GM12878 (cell line): Measurements from ENCODE around the gene NXNL1. TPM values are rescaled to one million over a fixed set of nuclear protein-coding genes. Genes with fewer than 3 reads are reported as not detected.

Source experiments
- BACH1 ChIP-seq: fragments of 450-650 bp; IDR thresholded peaks from 2 replicates; pipeline ENCODE4 v1.6.1; 2017; ENCODE audit warnings: mild to moderate bottlenecking, borderline replicate concordance
- BCL11A ChIP-seq: IDR thresholded peaks from 2 replicates; pipeline ENCODE4 v1.6.1; 2011; ENCODE audit warnings: low read depth, low read length
- EED ChIP-seq: sonication (generic); IDR thresholded peaks from 2 replicates; pipeline ENCODE4 v1.6.1; 2016; ENCODE audit warnings: antibody characterized with exemption, low read depth
- ETV6 ChIP-seq, 2 experiments: fragments of 450-650 bp in 1 of 2; IDR thresholded peaks in 1 of 2; conservative IDR thresholded peaks in 1 of 2; 2 replicates each; pipeline ENCODE4 v1.6.1; 2014; ENCODE audit warnings: antibody characterized with exemption in 1 of 2, borderline replicate concordance in 1 of 2, low read depth in 1 of 2, mild to moderate bottlenecking in 1 of 2, moderate library complexity in 1 of 2
- EZH2 ChIP-seq: IDR thresholded peaks from 2 replicates; pipeline ENCODE4 v1.6.1; 2012; ENCODE audit warnings: low read depth, mild to moderate bottlenecking, control low read depth, inconsistent platforms, low read length, borderline replicate concordance; ENCODE audit not compliant: control insufficient read depth
- JUNB ChIP-seq: IDR thresholded peaks from 2 replicates; pipeline ENCODE4 v1.6.1; 2016; ENCODE audit warnings: antibody characterized with exemption, mild to moderate bottlenecking
- LARP7 ChIP-seq: fragments of 450-650 bp; IDR thresholded peaks from 2 replicates; pipeline ENCODE4 v1.6.1; 2017; ENCODE audit warnings: mild to moderate bottlenecking
- MTA3 ChIP-seq: IDR thresholded peaks from 2 replicates; pipeline ENCODE4 v1.6.1; 2012; ENCODE audit warnings: low read length, inconsistent platforms, borderline replicate concordance
- MYB ChIP-seq: fragments of 150-350 bp; IDR thresholded peaks from 2 replicates; pipeline ENCODE4 v1.6.1; 2014; ENCODE audit warnings: mild to moderate bottlenecking, low read depth, low read length, borderline replicate concordance
- NR2F1 ChIP-seq: fragments of 450-650 bp; conservative IDR thresholded peaks from 2 replicates; pipeline ENCODE4 v1.6.1; 2017; ENCODE audit warnings: mild to moderate bottlenecking
- REST ChIP-seq: IDR thresholded peaks from 2 replicates; pipeline ENCODE4 v1.6.1; 2012; ENCODE audit warnings: mild to moderate bottlenecking, low read depth, low read length
- SMAD5 ChIP-seq: IDR thresholded peaks from 2 replicates; pipeline ENCODE4 v1.6.1; 2016; ENCODE audit warnings: antibody characterized with exemption, low read depth
- SPI1 ChIP-seq: IDR thresholded peaks from 2 replicates; pipeline ENCODE4 v1.6.1; 2011; ENCODE audit warnings: low read depth, mild to moderate bottlenecking, low read length, moderate library complexity, borderline replicate concordance; ENCODE audit not compliant: insufficient read depth
- TCF3 ChIP-seq: IDR thresholded peaks from 2 replicates; pipeline ENCODE4 v1.6.1; 2012; ENCODE audit warnings: low read depth, mild to moderate bottlenecking, low read length, borderline replicate concordance; ENCODE audit not compliant: insufficient read depth
- ZNF622 ChIP-seq: fragments of 450-650 bp; IDR thresholded peaks from 2 replicates; pipeline ENCODE4 v1.6.1; 2017; ENCODE audit warnings: mild to moderate bottlenecking, inconsistent platforms
- polyA plus RNA-seq, 11 experiments: library from polyadenylated mRNA; depleted of rRNA in 4 of 11; unstranded in 6 of 11; stranded (reverse) in 5 of 11; fragments of >200 nt; fragmentation: Nextera tagmentation in 4 of 11; fragmentation: Illumina TruSeq in 1 of 11; extraction: Ambion mirVana in 4 of 11; extraction: Trizol in 1 of 11; gene quantifications; 1 replicate in 1 of 11; 2 replicates in 10 of 11; pipeline versions ENCODE4 v1.2.1 to v1.2.3, GENCODE V29; 2011 to 2016; ENCODE audit warnings: inconsistent platforms in 2 of 11, missing spikeins in 2 of 11, low read depth in 1 of 11
- total RNA-seq, 4 experiments: library from RNA; depleted of rRNA in 3 of 4; stranded (reverse); fragments of >200 nt in 3 of 4; fragmentation: Illumina TruSeq in 1 of 4; extraction: Trizol in 1 of 4; gene quantifications; 2 replicates each; pipeline versions ENCODE4 v1.2.1 to v1.2.3, GENCODE V29; 2013 to 2021
- TF ChIP-seq, protein P1 (sequence below): fragments of 450-650 bp; IDR thresholded peaks from 2 replicates; pipeline ENCODE4 v1.6.1; 2017; ENCODE audit warnings: low read depth, mild to moderate bottlenecking, moderate library complexity
- TF ChIP-seq, protein P2 (sequence below): fragments of 150-350 bp; IDR thresholded peaks from 2 replicates; pipeline ENCODE4 v1.6.1; 2014; ENCODE audit warnings: mild to moderate bottlenecking, low read depth, low read length
- TF ChIP-seq, protein P3 (sequence below): fragments of 450-650 bp; IDR thresholded peaks from 2 replicates; pipeline ENCODE4 v1.6.1; 2017; ENCODE audit warnings: mild to moderate bottlenecking, low read depth, inconsistent platforms; ENCODE audit not compliant: poor library complexity, severe bottlenecking
- TF ChIP-seq, protein P4 (sequence below): IDR thresholded peaks from 2 replicates; pipeline ENCODE4 v1.6.1; 2011; ENCODE audit warnings: mild to moderate bottlenecking, low read depth, low read length, moderate library complexity; ENCODE audit not compliant: insufficient replicate concordance

The NXNL1 gene
- total and polyA plus RNA-seq, 10 of the 15 experiments (the other 5 are each of a cell fraction or from before 2014, with no cell fraction given), result not detected

GRCh38 chr19:17419621-17420474 lies 40.9 kb downstream of the NXNL1 start, which contains the start of gene MVB12A (continued):
- TF ChIP-seq BACH1 (no peak), MTA3 (no peak), MYB (no peak), ZNF622 (no peak), EZH2 (no peak), JUNB (no peak), BCL11A (no peak), ETV6 (conservative IDR thresholded peaks at IDR 0.05 in 1 of 2, IDR thresholded peaks at IDR 0.05 in 1 of 2; ENCODE audit: borderline replicate concordance in 1 of 2, low read depth in 1 of 2) (0 out of 4 replicates have a peak, but pooled peaks of 1 of the 2 experiments have one; percentile 29), REST (no peak), SPI1 (no peak), SMAD5 (no peak), TCF3 (no peak), NR2F1 (no peak), LARP7 (0 out of 2 replicates have a peak, but pooled peaks have one; percentile 27), EED (peak; percentile 56; the same call in 1 of the 2 replicates)
- TF ChIP-seq, protein P1, sequence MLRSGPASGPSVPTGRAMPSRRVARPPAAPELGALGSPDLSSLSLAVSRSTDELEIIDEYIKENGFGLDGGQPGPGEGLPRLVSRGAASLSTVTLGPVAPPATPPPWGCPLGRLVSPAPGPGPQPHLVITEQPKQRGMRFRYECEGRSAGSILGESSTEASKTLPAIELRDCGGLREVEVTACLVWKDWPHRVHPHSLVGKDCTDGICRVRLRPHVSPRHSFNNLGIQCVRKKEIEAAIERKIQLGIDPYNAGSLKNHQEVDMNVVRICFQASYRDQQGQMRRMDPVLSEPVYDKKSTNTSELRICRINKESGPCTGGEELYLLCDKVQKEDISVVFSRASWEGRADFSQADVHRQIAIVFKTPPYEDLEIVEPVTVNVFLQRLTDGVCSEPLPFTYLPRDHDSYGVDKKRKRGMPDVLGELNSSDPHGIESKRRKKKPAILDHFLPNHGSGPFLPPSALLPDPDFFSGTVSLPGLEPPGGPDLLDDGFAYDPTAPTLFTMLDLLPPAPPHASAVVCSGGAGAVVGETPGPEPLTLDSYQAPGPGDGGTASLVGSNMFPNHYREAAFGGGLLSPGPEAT, result peak; percentile 65
- TF ChIP-seq, protein P2, sequence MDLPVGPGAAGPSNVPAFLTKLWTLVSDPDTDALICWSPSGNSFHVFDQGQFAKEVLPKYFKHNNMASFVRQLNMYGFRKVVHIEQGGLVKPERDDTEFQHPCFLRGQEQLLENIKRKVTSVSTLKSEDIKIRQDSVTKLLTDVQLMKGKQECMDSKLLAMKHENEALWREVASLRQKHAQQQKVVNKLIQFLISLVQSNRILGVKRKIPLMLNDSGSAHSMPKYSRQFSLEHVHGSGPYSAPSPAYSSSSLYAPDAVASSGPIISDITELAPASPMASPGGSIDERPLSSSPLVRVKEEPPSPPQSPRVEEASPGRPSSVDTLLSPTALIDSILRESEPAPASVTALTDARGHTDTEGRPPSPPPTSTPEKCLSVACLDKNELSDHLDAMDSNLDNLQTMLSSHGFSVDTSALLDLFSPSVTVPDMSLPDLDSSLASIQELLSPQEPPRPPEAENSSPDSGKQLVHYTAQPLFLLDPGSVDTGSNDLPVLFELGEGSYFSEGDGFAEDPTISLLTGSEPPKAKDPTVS, result no peak
- TF ChIP-seq, protein P3, sequence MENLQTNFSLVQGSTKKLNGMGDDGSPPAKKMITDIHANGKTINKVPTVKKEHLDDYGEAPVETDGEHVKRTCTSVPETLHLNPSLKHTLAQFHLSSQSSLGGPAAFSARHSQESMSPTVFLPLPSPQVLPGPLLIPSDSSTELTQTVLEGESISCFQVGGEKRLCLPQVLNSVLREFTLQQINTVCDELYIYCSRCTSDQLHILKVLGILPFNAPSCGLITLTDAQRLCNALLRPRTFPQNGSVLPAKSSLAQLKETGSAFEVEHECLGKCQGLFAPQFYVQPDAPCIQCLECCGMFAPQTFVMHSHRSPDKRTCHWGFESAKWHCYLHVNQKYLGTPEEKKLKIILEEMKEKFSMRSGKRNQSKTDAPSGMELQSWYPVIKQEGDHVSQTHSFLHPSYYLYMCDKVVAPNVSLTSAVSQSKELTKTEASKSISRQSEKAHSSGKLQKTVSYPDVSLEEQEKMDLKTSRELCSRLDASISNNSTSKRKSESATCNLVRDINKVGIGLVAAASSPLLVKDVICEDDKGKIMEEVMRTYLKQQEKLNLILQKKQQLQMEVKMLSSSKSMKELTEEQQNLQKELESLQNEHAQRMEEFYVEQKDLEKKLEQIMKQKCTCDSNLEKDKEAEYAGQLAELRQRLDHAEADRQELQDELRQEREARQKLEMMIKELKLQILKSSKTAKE, result no peak
- TF ChIP-seq, protein P4, sequence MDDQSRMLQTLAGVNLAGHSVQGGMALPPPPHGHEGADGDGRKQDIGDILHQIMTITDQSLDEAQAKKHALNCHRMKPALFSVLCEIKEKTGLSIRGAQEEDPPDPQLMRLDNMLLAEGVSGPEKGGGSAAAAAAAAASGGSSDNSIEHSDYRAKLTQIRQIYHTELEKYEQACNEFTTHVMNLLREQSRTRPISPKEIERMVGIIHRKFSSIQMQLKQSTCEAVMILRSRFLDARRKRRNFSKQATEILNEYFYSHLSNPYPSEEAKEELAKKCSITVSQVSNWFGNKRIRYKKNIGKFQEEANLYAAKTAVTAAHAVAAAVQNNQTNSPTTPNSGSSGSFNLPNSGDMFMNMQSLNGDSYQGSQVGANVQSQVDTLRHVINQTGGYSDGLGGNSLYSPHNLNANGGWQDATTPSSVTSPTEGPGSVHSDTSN, result no peak
